ENCODE data around the gene MAP1LC3B2.

MAP1LC3B2 gene

DNA sequence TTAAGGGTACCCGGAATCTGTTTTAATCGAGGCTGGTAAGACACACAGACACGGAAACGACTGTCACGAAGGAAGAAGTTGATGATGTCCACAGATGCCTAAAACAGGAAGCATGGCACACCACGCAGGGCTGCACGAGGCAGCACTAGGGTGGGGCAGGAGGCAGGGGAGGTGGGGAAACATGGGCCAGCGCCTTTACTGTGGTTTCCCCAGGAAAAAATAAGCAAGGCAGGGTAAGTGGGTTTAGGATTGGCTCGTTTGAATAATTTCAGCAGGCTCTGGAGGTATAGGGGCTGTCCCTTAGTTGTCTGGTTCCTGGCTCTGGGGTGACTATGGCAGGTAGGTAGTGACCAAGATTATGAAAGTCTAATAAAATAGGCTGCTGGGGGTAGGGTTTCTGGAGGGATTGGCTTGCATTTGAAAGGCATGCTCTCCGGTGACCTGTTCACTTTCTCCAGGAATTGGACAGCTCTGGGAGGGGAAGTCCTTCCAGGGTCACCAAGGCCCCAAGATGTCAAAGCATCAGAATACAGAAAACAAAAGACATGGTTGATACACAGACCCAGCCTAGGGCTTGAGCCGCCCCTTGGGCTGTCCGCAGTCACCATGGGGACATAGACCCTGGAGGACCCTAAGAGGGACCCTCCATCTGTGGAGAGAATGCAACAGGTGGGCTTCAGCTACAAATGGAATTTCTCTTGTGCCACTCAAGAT lies 35.3 kb downstream of the MAP1LC3B2 start:
- no peak overlapping the region for H3K4me2 ChIP-seq (ENCODE audit: low read length)
- TF ChIP-seq, protein P1, sequence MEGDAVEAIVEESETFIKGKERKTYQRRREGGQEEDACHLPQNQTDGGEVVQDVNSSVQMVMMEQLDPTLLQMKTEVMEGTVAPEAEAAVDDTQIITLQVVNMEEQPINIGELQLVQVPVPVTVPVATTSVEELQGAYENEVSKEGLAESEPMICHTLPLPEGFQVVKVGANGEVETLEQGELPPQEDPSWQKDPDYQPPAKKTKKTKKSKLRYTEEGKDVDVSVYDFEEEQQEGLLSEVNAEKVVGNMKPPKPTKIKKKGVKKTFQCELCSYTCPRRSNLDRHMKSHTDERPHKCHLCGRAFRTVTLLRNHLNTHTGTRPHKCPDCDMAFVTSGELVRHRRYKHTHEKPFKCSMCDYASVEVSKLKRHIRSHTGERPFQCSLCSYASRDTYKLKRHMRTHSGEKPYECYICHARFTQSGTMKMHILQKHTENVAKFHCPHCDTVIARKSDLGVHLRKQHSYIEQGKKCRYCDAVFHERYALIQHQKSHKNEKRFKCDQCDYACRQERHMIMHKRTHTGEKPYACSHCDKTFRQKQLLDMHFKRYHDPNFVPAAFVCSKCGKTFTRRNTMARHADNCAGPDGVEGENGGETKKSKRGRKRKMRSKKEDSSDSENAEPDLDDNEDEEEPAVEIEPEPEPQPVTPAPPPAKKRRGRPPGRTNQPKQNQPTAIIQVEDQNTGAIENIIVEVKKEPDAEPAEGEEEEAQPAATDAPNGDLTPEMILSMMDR (IDR thresholded peaks at IDR 0.05; ENCODE audit: low read length) = no peak
- TF ChIP-seq EZH2 (IDR thresholded peaks at IDR 0.05; ENCODE audit: borderline replicate concordance, low read length) = no peak
- no peak overlapping the region for H3K4me3 ChIP-seq (ENCODE audit: low read depth, low read length, poor library complexity, severe bottlenecking)
- H3K79me2 ChIP-seq (ENCODE audit: insufficient read depth, low read length) = no peaks in the 10 kb centered on the region
- no peaks in the 10 kb centered on the region for H3K27me3 ChIP-seq (ENCODE audit: insufficient read depth, low read length)
- H3K9ac ChIP-seq (ENCODE audit: low read length) = no peak overlapping the region
- H3K27ac ChIP-seq (ENCODE audit: low read depth, low read length, poor library complexity, severe bottlenecking) = no peak overlapping the region
- H3K36me3 ChIP-seq (ENCODE audit: insufficient read depth, low read length) = no peaks in the 10 kb centered on the region
- H3K9me3 ChIP-seq (ENCODE audit: low read length) = no peaks in the 10 kb centered on the region
- H3F3A ChIP-seq (ENCODE audit: insufficient read depth, low read length) = no peaks in the 10 kb centered on the region
- no peak overlapping the region for H2AFZ ChIP-seq (ENCODE audit: low read length)
- H3K9me2 ChIP-seq (ENCODE audit: low read depth, low read length) = no peaks in the 10 kb centered on the region
- no peaks in the 10 kb centered on the region for H3K4me1 ChIP-seq (ENCODE audit: insufficient read depth, low read length, severe bottlenecking)
- no peaks in the 10 kb centered on the region for H4K20me1 ChIP-seq (ENCODE audit: insufficient read depth, low read length)

DNA sequence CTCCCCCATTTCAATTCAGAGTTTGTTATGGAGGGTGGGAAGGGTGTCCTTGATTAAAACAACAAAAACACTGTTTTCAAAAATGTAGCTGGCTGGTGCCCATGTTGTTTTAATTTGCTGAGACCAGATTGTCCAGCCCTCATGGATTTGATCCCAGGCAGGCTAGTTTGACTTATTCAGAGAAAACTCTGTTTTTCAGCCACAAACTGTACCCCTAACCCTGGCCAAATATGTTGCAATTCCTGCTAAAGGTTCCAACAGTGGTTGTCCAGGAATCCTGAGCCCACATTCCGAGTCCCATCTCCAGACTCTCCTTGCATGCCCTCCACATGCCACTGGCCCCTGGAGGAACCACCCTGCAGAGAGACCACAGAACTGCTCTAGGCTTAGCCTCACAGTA lies 36.0 kb downstream of the MAP1LC3B2 start:
- Histone ChIP-seq H3K4me1 (ENCODE audit: insufficient read depth, low read length, severe bottlenecking) (no peaks in the 10 kb centered on the region), H3F3A (ENCODE audit: insufficient read depth, low read length) (no peaks in the 10 kb centered on the region), H4K20me1 (ENCODE audit: insufficient read depth, low read length) (no peaks in the 10 kb centered on the region), H3K4me3 (ENCODE audit: low read depth, low read length, poor library complexity, severe bottlenecking) (no peak overlapping the region), H3K36me3 (ENCODE audit: insufficient read depth, low read length) (no peaks in the 10 kb centered on the region), H3K9me3 (ENCODE audit: low read length) (no peaks in the 10 kb centered on the region), H3K9me2 (ENCODE audit: low read depth, low read length) (no peaks in the 10 kb centered on the region), H3K27me3 (ENCODE audit: insufficient read depth, low read length) (no peaks in the 10 kb centered on the region), H3K79me2 (ENCODE audit: insufficient read depth, low read length) (no peaks in the 10 kb centered on the region), H3K27ac (ENCODE audit: low read depth, low read length, poor library complexity, severe bottlenecking) (no peak overlapping the region), H3K9ac (ENCODE audit: low read length) (no peak overlapping the region), H3K4me2 (ENCODE audit: low read length) (no peak overlapping the region), H2AFZ (ENCODE audit: low read length) (no peak overlapping the region)
- TF ChIP-seq EZH2 (IDR thresholded peaks at IDR 0.05; ENCODE audit: borderline replicate concordance, low read length) = no peak
- TF ChIP-seq, protein P1 (IDR thresholded peaks at IDR 0.05; ENCODE audit: low read length) = no peak

DNA sequence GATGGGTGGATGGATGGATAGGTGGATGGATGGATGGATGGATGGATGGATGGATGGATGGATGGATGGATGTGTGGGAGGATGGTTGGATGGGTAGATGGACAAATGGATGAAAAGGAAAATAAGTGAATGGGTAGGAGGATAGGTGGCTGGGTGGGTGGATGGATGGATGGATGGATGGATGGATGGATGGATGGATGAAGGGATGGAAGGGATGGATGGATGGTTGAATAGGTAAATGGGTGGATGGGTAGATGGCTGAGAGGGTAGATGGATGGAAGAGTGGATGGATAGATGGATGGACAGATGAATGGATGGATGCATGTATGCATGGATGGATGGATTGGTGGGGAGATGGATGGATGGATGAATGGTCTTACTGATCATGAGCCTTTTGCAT lies 36.5 kb downstream of the MAP1LC3B2 start:
- Histone ChIP-seq H2AFZ (ENCODE audit: low read length) (no peak overlapping the region), H4K20me1 (ENCODE audit: insufficient read depth, low read length) (no peaks in the 10 kb centered on the region), H3K27me3 (ENCODE audit: insufficient read depth, low read length) (no peaks in the 10 kb centered on the region), H3K4me1 (ENCODE audit: insufficient read depth, low read length, severe bottlenecking) (no peaks in the 10 kb centered on the region), H3K4me3 (ENCODE audit: low read depth, low read length, poor library complexity, severe bottlenecking) (no peak overlapping the region), H3K79me2 (ENCODE audit: insufficient read depth, low read length) (no peaks in the 10 kb centered on the region), H3K27ac (ENCODE audit: low read depth, low read length, poor library complexity, severe bottlenecking) (no peak overlapping the region), H3K4me2 (ENCODE audit: low read length) (no peak overlapping the region), H3K9ac (ENCODE audit: low read length) (no peak overlapping the region), H3F3A (ENCODE audit: insufficient read depth, low read length) (no peaks in the 10 kb centered on the region), H3K9me2 (ENCODE audit: low read depth, low read length) (no peaks in the 10 kb centered on the region), H3K36me3 (ENCODE audit: insufficient read depth, low read length) (no peaks in the 10 kb centered on the region), H3K9me3 (ENCODE audit: low read length) (no peaks in the 10 kb centered on the region)
- no peak for TF ChIP-seq EZH2 (IDR thresholded peaks at IDR 0.05; ENCODE audit: borderline replicate concordance, low read length)

DNA sequence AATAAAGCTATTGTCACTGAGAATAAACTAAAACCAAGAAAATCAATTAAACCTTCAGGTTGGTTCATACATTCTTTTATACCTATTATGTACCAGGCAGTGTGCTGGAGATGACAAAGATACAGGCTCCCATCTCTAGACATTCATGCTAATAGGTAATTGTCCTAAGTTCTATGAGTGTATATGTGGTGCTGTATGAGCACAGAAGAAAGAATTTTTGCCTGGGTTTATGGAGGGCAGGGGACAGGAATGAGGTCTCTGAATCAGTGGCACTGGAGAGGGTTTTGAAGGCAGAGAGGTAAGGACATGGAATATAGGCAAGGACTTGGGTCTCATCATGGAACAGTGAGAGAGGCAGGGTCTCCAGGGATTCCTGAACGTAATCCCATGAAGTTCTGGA lies 38.7 kb downstream of the MAP1LC3B2 start:
- H2AFZ ChIP-seq (ENCODE audit: low read length) = no peak overlapping the region
- H3K27me3 ChIP-seq (ENCODE audit: insufficient read depth, low read length) = no peaks in the 10 kb centered on the region
- H3K4me3 ChIP-seq (ENCODE audit: low read depth, low read length, poor library complexity, severe bottlenecking) = no peak overlapping the region
- no peak overlapping the region for H3K27ac ChIP-seq (ENCODE audit: low read depth, low read length, poor library complexity, severe bottlenecking)
- no peak overlapping the region for H3K4me2 ChIP-seq (ENCODE audit: low read length)
- no peak overlapping the region for H3K9ac ChIP-seq (ENCODE audit: low read length)
- H3K36me3 ChIP-seq (ENCODE audit: insufficient read depth, low read length) = no peaks in the 10 kb centered on the region
- H3K79me2 ChIP-seq (ENCODE audit: insufficient read depth, low read length) = no peaks in the 10 kb centered on the region
- no peaks in the 10 kb centered on the region for H4K20me1 ChIP-seq (ENCODE audit: insufficient read depth, low read length)
- TF ChIP-seq EZH2 (IDR thresholded peaks at IDR 0.05; ENCODE audit: borderline replicate concordance, low read length) = no peak
- TF ChIP-seq, protein P1 (IDR thresholded peaks at IDR 0.05; ENCODE audit: low read length) = no peak
- H3K9me2 ChIP-seq (ENCODE audit: low read depth, low read length) = no peaks in the 10 kb centered on the region
- H3F3A ChIP-seq (ENCODE audit: insufficient read depth, low read length) = no peaks in the 10 kb centered on the region
- H3K4me1 ChIP-seq (ENCODE audit: insufficient read depth, low read length, severe bottlenecking) = no peaks in the 10 kb centered on the region
- H3K9me3 ChIP-seq (ENCODE audit: low read length) = no peaks in the 10 kb centered on the region

Data from OCI-LY1 (cell line).